HepG2 (cell line): Measurements from ENCODE around the gene LSM5. TPM values are rescaled to one million over a fixed set of nuclear protein-coding genes. Genes with fewer than 3 reads are reported as not detected.

Experiments used
- ARNT2 ChIP-seq: sonication (generic); formaldehyde crosslinking; IDR thresholded peaks from 2 replicates; pipeline ENCODE4 v1.8.0; 2022; ENCODE audit warnings: mild to moderate bottlenecking, low read depth, missing genetic modification reagents, moderate library complexity
- BRD4 ChIP-seq: sonication (generic); formaldehyde crosslinking; IDR thresholded peaks from 2 replicates; pipeline ENCODE4 v1.4.0; 2020; ENCODE audit warnings: missing genetic modification reagents
- FOSL1 ChIP-seq: sonication (generic); formaldehyde crosslinking; IDR thresholded peaks from 2 replicates; pipeline ENCODE4 v1.9.0; 2021; ENCODE audit warnings: missing genetic modification reagents, borderline replicate concordance
- GATAD1 ChIP-seq: IDR thresholded peaks from 2 replicates; pipeline ENCODE4 v1.6.1; 2016; ENCODE audit warnings: missing genetic modification reagents, missing compliant biosample characterization
- GATAD2A ChIP-seq: IDR thresholded peaks from 2 replicates; pipeline ENCODE4 v1.6.1; 2016
- KLF13 ChIP-seq: sonication (generic); formaldehyde crosslinking; IDR thresholded peaks from 2 replicates; pipeline ENCODE4 v1.4.0; 2020; ENCODE audit warnings: mild to moderate bottlenecking, missing genetic modification reagents
- MNT ChIP-seq: fragments of 450-650 bp; IDR thresholded peaks from 2 replicates; pipeline ENCODE4 v1.6.1; 2016
- MYC ChIP-seq: sonication (generic); formaldehyde crosslinking; IDR thresholded peaks from 2 replicates; pipeline ENCODE4 v1.9.0; 2021; ENCODE audit warnings: missing genetic modification reagents, borderline replicate concordance
- NAIF1 ChIP-seq: sonication (generic); formaldehyde crosslinking; IDR thresholded peaks from 2 replicates; pipeline ENCODE4 v1.5.0; 2020; ENCODE audit warnings: mild to moderate bottlenecking, missing genetic modification reagents, borderline replicate concordance
- NFE2 ChIP-seq: sonication (generic); formaldehyde crosslinking; IDR thresholded peaks from 2 replicates; pipeline ENCODE4 v1.4.0; 2020; ENCODE audit warnings: missing genetic modification reagents
- NONO ChIP-seq, 2 experiments: fragments of 450-650 bp in 1 of 2; sonication (generic) in 1 of 2; formaldehyde crosslinking in 1 of 2; IDR thresholded peaks in 1 of 2; conservative IDR thresholded peaks in 1 of 2; 2 replicates each; pipeline versions ENCODE4 v1.6.1 to v1.8.0; 2017 to 2022; ENCODE audit warnings: mild to moderate bottlenecking in 1 of 2, missing genetic modification reagents in 1 of 2, moderate library complexity in 1 of 2
- POLR2G ChIP-seq: fragments of 200-400 bp; formaldehyde crosslinking; IDR thresholded peaks from 2 replicates; pipeline ENCODE4 v1.6.1; 2018; ENCODE audit warnings: mild to moderate bottlenecking, low read depth, low read length, moderate library complexity
- SIN3B ChIP-seq: fragments of 150-350 bp; IDR thresholded peaks from 2 replicates; pipeline ENCODE4 v1.6.1; 2014; ENCODE audit warnings: low read length
- SRSF9 ChIP-seq: fragments of 200-400 bp; formaldehyde crosslinking; IDR thresholded peaks from 2 replicates; pipeline ENCODE4 v1.6.1; 2018; ENCODE audit warnings: borderline replicate concordance, mild to moderate bottlenecking, low read depth, low read length; ENCODE audit not compliant: insufficient read depth, poor library complexity, severe bottlenecking
- STAT6 ChIP-seq: sonication (generic); formaldehyde crosslinking; IDR thresholded peaks from 2 replicates; pipeline ENCODE4 v1.4.0; 2020; ENCODE audit warnings: missing genetic modification reagents, mild to moderate bottlenecking, borderline replicate concordance
- YEATS4 ChIP-seq: sonication (generic); formaldehyde crosslinking; IDR thresholded peaks from 2 replicates; pipeline ENCODE4 v1.4.0; 2020; ENCODE audit warnings: missing genetic modification reagents, borderline replicate concordance
- ZBTB20 ChIP-seq: sonication (generic); formaldehyde crosslinking; IDR thresholded peaks from 2 replicates; pipeline ENCODE4 v1.8.1; 2023; ENCODE audit warnings: missing genetic modification reagents, low read depth, mild to moderate bottlenecking, borderline replicate concordance
- ZBTB3 ChIP-seq: sonication (generic); formaldehyde crosslinking; IDR thresholded peaks from 2 replicates; pipeline ENCODE4 v1.4.0; 2020; ENCODE audit warnings: low read depth, mild to moderate bottlenecking, moderate library complexity, missing genetic modification reagents, borderline replicate concordance
- ZBTB42 ChIP-seq: sonication (generic); formaldehyde crosslinking; IDR thresholded peaks from 2 replicates; pipeline ENCODE4 v1.5.0; 2020; ENCODE audit warnings: mild to moderate bottlenecking, missing genetic modification reagents
- ZBTB7A ChIP-seq: sonication (generic); formaldehyde crosslinking; IDR thresholded peaks from 2 replicates; pipeline ENCODE4 v1.8.0; 2022; ENCODE audit warnings: mild to moderate bottlenecking, missing genetic modification reagents
- ZFP91 ChIP-seq: sonication (generic); formaldehyde crosslinking; IDR thresholded peaks from 2 replicates; pipeline ENCODE4 v1.9.0; 2022; ENCODE audit warnings: missing genetic modification reagents, mild to moderate bottlenecking, borderline replicate concordance
- ZNF263 ChIP-seq: sonication (generic); formaldehyde crosslinking; IDR thresholded peaks from 2 replicates; pipeline ENCODE4 v1.4.0; 2020; ENCODE audit warnings: missing genetic modification reagents
- ZNF296 ChIP-seq: sonication (generic); formaldehyde crosslinking; conservative IDR thresholded peaks from 2 replicates; pipeline ENCODE4 v1.5.0; 2020; ENCODE audit warnings: mild to moderate bottlenecking, missing genetic modification reagents
- ZNF678 ChIP-seq: sonication (generic); formaldehyde crosslinking; IDR thresholded peaks from 2 replicates; pipeline ENCODE4 v1.4.0; 2020; ENCODE audit warnings: mild to moderate bottlenecking, missing genetic modification reagents
- polyA plus RNA-seq, 8 experiments: library from polyadenylated mRNA; depleted of rRNA in 3 of 8; stranded (reverse) in 7 of 8; unstranded in 1 of 8; fragments of >200 nt; fragmentation: Illumina TruSeq in 4 of 8; extraction: Trizol in 4 of 8; gene quantifications; 2 replicates each; pipeline versions ENCODE4 v1.2.1 to v1.2.3, GENCODE V29; 2011 to 2016; ENCODE audit warnings: low read depth in 4 of 8, missing spikeins in 1 of 8, mixed read lengths in 1 of 8; ENCODE audit not compliant: insufficient read depth in 1 of 8
- total RNA-seq, 5 experiments: library from RNA; depleted of rRNA; stranded (reverse); fragments of >200 nt; fragmentation: Illumina TruSeq; extraction: Trizol; gene quantifications; 2 replicates each; pipeline ENCODE4 v1.2.3, GENCODE V29; 2016; ENCODE audit warnings: low read depth in 1 of 5

Gene LSM5
- total and polyA plus RNA-seq, 2 of the 13 experiments (the other 11 are each of a cell fraction or from before 2014, with no cell fraction given) = 30.3 to 183 TPM

GRCh38 chr7:32490127-32490796, at the start of gene LSM5 (continued):
- TF ChIP-seq STAT6 (CRISPR knock-in tag) (0 out of 2 replicates have a peak, but pooled peaks have one; percentile 42), SIN3B (peak; percentile 95), GATAD1 (CRISPR knock-in tag) (peak; percentile 98), ZBTB7A (CRISPR knock-in tag) (no peak; the same call in 1 of the 2 replicates), ZNF296 (CRISPR knock-in tag) (peak; percentile 90; the same call in 1 of the 2 replicates), ZNF263 (peak; percentile 67), ZBTB42 (CRISPR knock-in tag) (peak; percentile 72), MYC (CRISPR knock-in tag) (peak; percentile 97), ZNF678 (CRISPR knock-in tag) (no peak), ARNT2 (CRISPR knock-in tag) (peak; percentile 72), SRSF9 (no peak), NFE2 (CRISPR knock-in tag) (no peak), FOSL1 (no peak), ZBTB20 (CRISPR knock-in tag) (peak; percentile 53; the same call in 1 of the 2 replicates), BRD4 (peak; percentile 96), YEATS4 (CRISPR knock-in tag) (peak; percentile 98), KLF13 (peak; percentile 84; the same call in 1 of the 2 replicates), ZBTB3 (CRISPR knock-in tag) (no peak), MNT (no peak), ZFP91 (CRISPR knock-in tag) (peak; percentile 90; the same call in 1 of the 2 replicates), GATAD2A (peak; percentile 63; the same call in 1 of the 2 replicates), NAIF1 (CRISPR knock-in tag) (peak; percentile 68; the same call in 1 of the 2 replicates), POLR2G (peak; percentile 90), NONO (IDR thresholded peaks at IDR 0.05) (no peak), NONO (CRISPR knock-in tag; conservative IDR thresholded peaks at IDR 0.05) (peak; percentile 76; the same call in 1 of the 2 replicates)
